Measurements from ENCODE around the gene SHISA8.

The SHISA8 gene

DNA sequence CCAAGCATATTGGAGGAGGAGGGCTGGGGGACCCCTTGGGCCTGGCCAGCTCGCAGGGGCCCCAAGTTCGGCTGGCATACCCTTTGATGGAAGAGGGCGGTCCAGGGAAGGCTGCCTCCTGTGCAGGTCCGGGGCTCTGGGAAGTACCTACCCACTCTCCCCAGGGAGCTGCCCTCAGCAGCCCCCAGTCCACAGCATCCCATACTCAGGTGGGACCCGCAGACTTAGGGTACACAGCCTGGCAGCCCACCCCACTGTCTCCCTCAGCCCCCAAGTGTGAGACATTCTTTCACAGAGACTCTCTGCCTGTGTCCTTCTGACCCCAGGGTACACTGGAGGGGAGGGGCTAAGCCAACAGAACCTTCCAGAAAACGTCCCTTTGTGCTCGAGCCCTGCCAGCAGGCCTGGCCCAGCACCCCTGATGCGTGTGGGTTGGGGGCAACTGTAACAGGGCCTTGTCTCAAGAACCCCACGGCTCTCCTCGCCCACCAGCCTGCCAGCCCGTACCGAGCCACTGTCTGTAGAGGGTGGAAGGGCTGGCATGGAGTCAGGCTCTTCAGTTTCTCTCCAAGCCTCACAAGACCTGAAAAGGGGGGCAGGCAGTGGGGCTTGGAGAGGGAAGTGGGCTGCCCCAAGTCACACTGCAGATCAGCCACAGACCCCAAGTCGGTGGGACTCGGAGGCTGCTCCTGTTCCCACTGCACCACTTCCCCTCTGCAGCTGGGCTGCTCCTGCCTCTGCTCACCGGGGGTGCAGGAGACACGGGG is 18.7 kb upstream of the SHISA8 start:
- DNase-seq = no peak

DNA sequence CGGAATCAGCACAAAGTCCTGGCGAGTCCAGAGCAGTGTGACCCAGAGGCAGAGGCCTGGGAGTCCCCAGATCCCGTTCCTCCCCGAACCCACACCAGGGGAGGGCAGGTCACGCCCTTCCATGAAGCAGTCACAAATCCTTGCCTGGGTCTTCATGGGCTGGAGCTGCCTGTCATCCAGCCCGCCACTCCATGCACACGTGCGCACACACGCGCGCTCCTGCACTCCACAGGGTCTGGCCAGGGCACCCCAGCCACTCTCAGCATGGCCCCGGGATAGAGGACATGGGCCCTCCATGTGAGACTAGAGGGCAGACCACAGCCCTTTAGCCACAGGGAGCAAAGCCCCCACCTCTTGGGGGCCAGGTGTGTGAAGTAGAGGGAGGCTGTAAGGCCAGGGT is 17.5 kb upstream of the SHISA8 start:
- DNase-seq = no peak

GRCh38 chr22:41931701-41932269 is 16.9 kb upstream of the SHISA8 start:
- DNase-seq = no peak

DNA sequence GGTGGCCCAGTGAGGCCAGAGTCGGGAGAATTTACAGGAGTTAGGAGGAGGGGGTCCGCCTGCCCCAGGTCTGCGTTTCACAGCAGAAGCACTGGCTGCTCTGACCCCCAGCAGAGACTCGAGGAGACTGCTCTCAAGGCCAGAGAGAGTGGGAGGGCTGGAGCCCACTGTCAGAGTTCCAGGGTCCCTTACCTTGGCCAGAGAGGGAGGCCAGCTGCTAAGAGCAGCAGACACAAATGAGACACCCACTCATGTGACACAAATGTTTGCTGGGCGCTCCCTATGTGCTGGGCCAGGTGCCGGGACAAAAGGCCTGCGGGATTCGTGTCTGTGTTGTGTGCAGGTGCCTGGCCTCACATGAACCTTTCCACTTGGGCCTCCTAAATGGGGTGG is 14.5 kb upstream of the SHISA8 start:
- DNase-seq = no peak

- DNase-seq = no peak
These were observed 13.9 kb upstream of the SHISA8 start for GRCh38 chr22:41928593-41929417.

DNA sequence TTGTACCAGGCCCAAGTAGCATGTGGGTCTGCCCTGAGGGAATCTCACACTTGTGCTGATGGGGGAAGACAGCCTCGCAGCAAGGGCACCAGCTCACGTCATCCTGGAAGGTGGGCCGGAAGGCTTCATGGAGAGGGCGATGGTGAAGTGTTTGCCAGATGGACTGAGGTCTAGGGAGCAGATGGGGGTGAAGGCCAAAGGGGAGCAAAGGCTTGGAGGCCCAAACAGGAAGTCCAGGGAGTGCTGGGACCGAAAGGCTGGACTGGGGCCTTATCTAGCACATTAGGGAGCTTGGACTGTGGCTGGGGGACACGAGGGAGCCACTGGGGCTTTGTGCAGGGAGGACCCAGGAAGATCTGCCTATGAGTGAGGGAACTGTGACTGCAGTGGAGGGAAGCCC is 12.9 kb upstream of the SHISA8 start:
- no peak for DNase-seq

GRCh38 chr22:41925783-41926460 is 11.0 kb upstream of the SHISA8 start:
- DNase-seq = peak; percentile 73

- DNase-seq = no peak
These were observed 8.9 kb upstream of the SHISA8 start for GRCh38 chr22:41923595-41924276.

DNA sequence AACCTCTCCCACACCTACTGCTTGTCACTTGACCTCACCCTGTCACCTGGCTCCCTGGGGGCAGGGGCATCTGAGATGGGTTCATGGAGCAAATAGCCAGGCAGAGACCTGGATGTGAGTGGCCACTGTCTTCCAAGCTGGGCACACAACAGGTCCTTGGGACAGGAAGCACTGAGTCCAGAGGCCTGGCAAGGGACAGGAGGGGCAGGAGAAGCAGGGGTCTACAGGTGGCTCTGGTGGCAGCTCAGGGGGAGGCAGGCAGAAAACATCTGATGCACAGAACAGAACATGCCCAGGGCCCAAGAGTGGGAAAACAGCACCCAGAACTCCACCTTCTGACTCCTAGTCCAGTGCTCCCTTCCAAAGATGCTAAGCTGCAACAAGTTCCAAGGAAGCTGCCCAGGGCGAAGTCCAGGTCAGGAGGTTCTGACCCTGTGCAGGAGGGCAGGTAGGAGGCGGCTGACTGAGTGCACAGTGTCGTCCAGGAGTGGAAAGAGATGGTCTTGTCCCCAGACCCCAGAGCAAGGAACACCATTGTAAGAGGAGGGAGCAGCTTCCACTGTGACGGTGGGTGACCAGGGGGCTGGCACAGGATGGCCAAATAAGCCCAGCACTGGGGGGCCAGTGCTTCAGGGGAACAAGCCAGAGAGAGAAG is 8.2 kb upstream of the SHISA8 start:
- DNase-seq = no peak

DNA sequence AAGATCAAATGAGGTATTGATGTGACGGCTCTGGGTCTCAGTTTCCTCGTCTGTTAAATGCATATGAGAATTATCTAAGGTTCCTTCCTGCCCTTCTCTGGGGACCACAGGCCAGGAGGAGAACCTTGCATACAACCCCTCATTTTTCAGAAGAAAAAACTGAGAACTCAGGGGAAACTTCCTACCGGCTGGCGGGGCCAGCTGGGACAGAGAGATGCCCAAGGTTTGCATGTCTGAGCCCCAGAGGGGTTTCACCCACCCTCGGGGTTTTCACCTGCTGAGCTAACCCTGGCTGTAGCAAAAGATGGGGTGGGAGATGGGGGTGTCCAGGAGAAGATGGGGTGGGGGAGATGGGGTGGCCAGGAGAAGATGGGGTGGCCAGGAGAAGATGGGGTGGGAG is 7.5 kb upstream of the SHISA8 start:
- no peak for DNase-seq

DNA sequence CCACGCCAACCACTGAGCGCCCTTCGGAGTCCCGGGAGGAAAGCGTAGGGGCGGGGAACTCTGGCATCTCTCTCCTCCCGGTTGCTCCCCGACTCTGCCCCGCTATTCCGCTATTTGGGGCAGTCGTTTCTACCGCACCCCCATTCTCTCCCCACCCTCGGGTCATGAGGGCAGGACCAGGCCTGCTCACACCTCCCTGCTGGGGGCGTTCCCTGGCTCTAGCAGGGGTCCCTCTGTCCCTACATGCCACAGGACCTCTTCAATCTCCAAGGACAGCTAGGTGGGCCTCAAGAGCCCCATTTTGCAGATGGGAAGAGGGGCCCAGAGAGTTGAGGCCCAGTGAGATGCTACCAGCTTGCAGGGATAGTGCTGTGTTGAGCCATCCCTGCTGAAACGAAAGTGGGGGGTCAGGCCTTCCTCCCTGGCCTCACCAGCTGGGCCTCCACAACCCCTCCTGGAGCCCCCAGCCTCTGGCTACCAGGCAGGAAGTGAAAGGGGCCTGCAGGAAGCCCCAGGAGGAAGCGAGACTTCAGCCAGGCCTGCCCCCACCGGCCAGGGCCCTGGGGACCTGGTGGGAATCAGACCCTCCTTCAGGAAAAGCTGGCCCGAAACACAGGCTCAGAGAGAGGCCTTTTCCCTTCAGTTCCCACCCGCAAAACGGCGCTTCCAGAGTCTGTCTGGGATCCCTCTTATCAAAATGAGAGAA is 5.5 kb upstream of the SHISA8 start:
- peak; percentile 34 for DNase-seq

GRCh38 chr22:41919357-41920224 is 4.7 kb upstream of the SHISA8 start:
- DNase-seq = peak; percentile 90

- peak; percentile 90 for DNase-seq
These were observed 3.3 kb upstream of the SHISA8 start for GRCh38 chr22:41917903-41918791.

DNA sequence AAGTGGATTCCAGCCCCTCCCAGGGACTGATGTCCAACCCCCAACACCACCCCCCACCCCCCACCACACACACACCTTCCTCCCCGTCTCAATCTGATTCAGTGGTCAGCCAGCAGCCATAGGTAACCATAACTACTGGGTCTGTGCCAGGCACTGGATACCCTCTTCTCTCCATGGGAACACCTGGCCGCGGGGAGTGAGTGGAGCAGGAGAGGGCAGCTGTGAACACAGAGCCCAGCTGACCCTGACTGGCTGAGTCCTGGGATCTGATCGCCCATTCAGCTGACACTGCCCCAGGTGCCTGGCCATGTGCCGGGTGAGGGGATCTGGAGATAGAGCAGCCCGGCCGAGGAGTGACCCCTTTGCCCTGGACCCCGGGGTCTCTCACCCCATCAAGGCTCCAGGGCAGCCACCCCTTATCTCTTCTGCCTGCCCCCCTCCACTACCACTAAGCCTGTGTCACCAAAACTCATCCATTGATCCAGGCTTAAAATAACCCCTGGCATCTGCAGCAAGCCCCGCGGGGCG is 2.6 kb upstream of the SHISA8 start:
- DNase-seq = no peak

DNA sequence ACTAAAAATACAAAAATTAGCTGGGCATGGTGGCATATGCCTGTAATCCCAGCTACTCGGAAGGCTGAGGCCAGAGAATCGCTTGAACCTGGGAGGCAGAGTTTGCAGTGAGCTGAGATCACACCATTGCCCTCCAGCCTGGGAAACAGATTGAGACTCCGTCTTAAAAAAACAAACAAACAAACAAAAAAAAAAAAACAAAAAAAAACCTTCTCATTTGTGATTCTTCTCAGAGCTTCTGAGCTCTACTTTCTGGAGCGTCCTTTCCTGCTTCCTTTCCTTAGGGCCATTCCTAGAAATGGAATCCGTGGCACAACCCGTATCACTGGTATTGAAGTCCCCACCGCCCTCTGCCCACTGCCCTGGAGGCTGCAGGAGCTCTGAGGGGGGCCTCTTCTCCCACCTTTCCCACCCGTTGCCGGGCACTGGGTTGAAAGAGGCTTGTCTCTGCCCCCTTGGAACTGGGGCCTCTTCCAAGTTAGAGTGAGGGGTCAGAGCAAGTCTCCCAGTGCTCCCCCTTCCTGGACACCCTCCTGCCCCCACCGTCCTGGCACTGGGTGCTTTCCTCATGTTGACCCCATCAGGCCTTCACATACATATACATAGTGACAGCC is 2.0 kb upstream of the SHISA8 start:
- no peak for DNase-seq

DNA sequence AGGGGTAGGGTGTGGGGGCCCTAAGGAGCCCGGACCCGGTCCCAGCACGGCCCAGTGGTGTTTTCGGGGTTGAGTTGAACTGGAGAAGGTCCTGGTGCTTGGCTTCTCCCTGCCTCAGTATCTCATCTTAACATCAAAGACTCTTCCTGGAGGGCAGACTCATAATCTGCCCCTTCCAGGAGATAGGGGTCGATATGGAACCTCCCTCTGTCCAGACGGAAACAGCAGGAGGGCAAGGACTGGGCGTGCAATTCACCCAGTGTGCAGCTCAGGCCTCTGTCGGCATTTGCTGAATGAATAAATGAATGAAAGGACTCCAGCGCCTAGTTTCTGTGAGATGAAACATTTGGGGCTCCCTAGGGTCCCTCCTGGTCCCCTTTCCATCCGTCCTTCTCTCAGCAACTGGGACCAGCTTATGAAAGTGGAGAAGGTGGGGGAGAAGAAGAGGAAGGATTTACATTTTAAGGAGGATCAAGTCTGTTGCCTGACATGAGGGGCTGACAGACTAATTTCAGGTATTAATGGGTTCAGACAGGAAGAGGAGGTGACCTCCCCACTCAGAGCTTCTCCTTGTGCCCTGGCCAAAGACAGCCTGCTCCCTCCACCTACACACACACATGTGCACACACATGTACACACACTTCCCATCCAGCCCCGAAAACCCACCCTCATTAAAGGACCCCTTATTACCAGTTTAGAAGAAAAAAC is 1.1 kb upstream of the SHISA8 start:
- DNase-seq = no peak

DNA sequence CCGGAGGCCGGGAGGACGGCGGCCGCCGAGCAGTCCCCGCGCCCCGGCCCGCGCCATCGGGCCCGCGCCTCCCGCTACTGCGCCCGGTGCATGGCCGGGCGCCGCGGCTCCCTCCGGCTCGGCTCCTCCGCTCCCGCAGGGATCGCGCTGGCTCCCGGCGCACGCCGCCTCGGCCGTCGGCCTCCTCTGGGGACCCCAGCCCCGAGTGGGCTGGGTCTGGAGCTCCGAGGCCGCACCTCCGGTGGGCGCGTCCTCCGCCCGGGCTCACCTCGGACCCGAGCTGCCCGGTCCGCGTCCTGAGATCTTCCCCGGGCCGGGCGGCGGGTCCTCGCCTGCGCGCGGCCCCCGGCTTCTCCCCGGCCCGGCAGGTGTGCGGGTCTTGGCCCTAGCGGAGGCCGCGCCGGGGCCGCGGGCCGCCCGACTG is 251 bp downstream of the SHISA8 start:
- no peak for DNase-seq

Data from suppressor macrophage treated with lipopolysaccharide for 4 hours (primary cell).